MM.1S (cell line): ENCODE measurements around the gene FCN3.

Source experiments
- DNase-seq: peaks from one replicate; pipeline ENCODE4 v3.0.0-alpha.2; 2015
- H2AFZ ChIP-seq: fragments of 300-600 bp; sonication (generic); 2 replicates; pipeline ENCODE4 v1.6.0; 2016; ENCODE audit warnings: antibody characterized with exemption, low read length
- H3F3A ChIP-seq: fragments of 300-600 bp; sonication (generic); 2 replicates; pipeline ENCODE4 v1.6.1; 2016; ENCODE audit warnings: mild to moderate bottlenecking, antibody characterized with exemption, low read length, moderate library complexity, mixed read lengths; ENCODE audit not compliant: insufficient read depth
- H3K27ac ChIP-seq: fragments of 300-600 bp; sonication (generic); 2 replicates; pipeline ENCODE4 v1.5.1; 2016; ENCODE audit warnings: mild to moderate bottlenecking, low read length
- H3K27me3 ChIP-seq: fragments of 300-600 bp; sonication (generic); replicated peaks from 2 replicates; pipeline ENCODE4 v1.6.0; 2016; ENCODE audit warnings: low read length; ENCODE audit not compliant: insufficient read depth
- H3K36me3 ChIP-seq: fragments of 300-600 bp; sonication (generic); replicated peaks from 2 replicates; pipeline ENCODE4 v1.6.1; 2016; ENCODE audit warnings: mild to moderate bottlenecking, low read length, mixed read lengths; ENCODE audit not compliant: insufficient read depth
- H3K4me1 ChIP-seq: fragments of 300-600 bp; sonication (generic); 2 replicates; pipeline ENCODE4 v1.6.1; 2016; ENCODE audit warnings: low read length, mixed read lengths
- H3K4me2 ChIP-seq: fragments of 300-600 bp; sonication (generic); 2 replicates; pipeline ENCODE4 v1.6.0; 2016; ENCODE audit warnings: low read depth, low read length
- H3K4me3 ChIP-seq: fragments of 300-600 bp; sonication (generic); 2 replicates; pipeline ENCODE4 v1.5.1; 2016; ENCODE audit warnings: low read length, mixed read lengths
- H3K79me2 ChIP-seq: fragments of 300-600 bp; sonication (generic); 2 replicates; pipeline ENCODE4 v1.6.1; 2016; ENCODE audit warnings: mixed run types, low read length, mixed read lengths
- H3K9ac ChIP-seq: fragments of 300-600 bp; sonication (generic); 2 replicates; pipeline ENCODE4 v1.6.1; 2016; ENCODE audit warnings: low read length, mixed read lengths
- H3K9me2 ChIP-seq: fragments of 300-600 bp; sonication (generic); replicated peaks from 2 replicates; pipeline ENCODE4 v1.6.1; 2016; ENCODE audit warnings: mild to moderate bottlenecking, low read length, mixed read lengths; ENCODE audit not compliant: insufficient read depth
- H3K9me3 ChIP-seq: fragments of 300-600 bp; sonication (generic); replicated peaks from 2 replicates; pipeline ENCODE4 v1.6.1; 2016; ENCODE audit warnings: mild to moderate bottlenecking, low read length, mixed read lengths; ENCODE audit not compliant: insufficient read depth
- H4K20me1 ChIP-seq: fragments of 300-600 bp; sonication (generic); 2 replicates; pipeline ENCODE4 v1.6.1; 2016; ENCODE audit warnings: mild to moderate bottlenecking, low read length, moderate library complexity, mixed read lengths; ENCODE audit not compliant: insufficient read depth
- CTCF ChIP-seq: fragments of 300-600 bp; sonication (generic); IDR thresholded peaks from 2 replicates; pipeline ENCODE4 v1.5.1; 2016; ENCODE audit warnings: antibody characterized with exemption, low read length, mixed read lengths
- EZH2 ChIP-seq: fragments of 300-600 bp; sonication (generic); optimal IDR thresholded peaks from 2 replicates; pipeline ENCODE3; 2017; ENCODE audit warnings: low read depth, mild to moderate bottlenecking, antibody characterized with exemption, low read length, mixed read lengths
- EZH2phosphoT487 ChIP-seq: fragments of 300-600 bp; sonication (generic); IDR thresholded peaks from 2 replicates; pipeline ENCODE4 v1.6.1; 2018; ENCODE audit warnings: antibody characterized with exemption, low read length

FCN3 gene

GRCh38 chr1:27322569-27323240 lies 51.9 kb downstream of the FCN3 start:
- DNase-seq = peak; percentile 13
- H2AFZ ChIP-seq = peak overlapping the region; percentile 77
- H3K79me2 ChIP-seq = peaks cover 55% of the 10 kb centered on the region
- H3K9me3 ChIP-seq = no peaks in the 10 kb centered on the region
- H3F3A ChIP-seq = 0 out of 2 replicates have a peak, but pooled peaks cover 5% of the 10 kb centered on the region
- no peaks in the 10 kb centered on the region for H4K20me1 ChIP-seq
- H3K27me3 ChIP-seq = peaks cover 6% of the 10 kb centered on the region; the same call in 1 of the 2 replicates
- peaks cover 8% of the 10 kb centered on the region; the same call in 1 of the 2 replicates for H3K4me1 ChIP-seq
- H3K4me3 ChIP-seq = peak overlapping the region; percentile 91
- peak overlapping the region; percentile 61; the same call in 1 of the 2 replicates for H3K27ac ChIP-seq
- peak overlapping the region; percentile 93 for H3K4me2 ChIP-seq
- H3K9ac ChIP-seq = peak overlapping the region; percentile 92
- no peaks in the 10 kb centered on the region for H3K9me2 ChIP-seq
- TF ChIP-seq CTCF (no peak), EZH2 (no peak), EZH2phosphoT487 (no peak)
- H3K36me3 ChIP-seq = no peaks in the 10 kb centered on the region; the same call in 1 of the 2 replicates

- peak; percentile 97 for DNase-seq
- TF ChIP-seq CTCF (no peak), EZH2phosphoT487 (no peak), EZH2 (no peak)
- Histone ChIP-seq H3K79me2 (peaks cover 49% of the 10 kb centered on the region), H3K4me3 (peak within 1 kb of the TSS; percentile 91), H3K9me2 (no peaks in the 10 kb centered on the region), H2AFZ (peak within 1 kb of the TSS; percentile 89), H3K9ac (peak within 1 kb of the TSS; percentile 92), H3F3A (0 out of 2 replicates have a peak, but pooled peaks cover 5% of the 10 kb centered on the region), H3K27me3 (peaks cover 6% of the 10 kb centered on the region; the same call in 1 of the 2 replicates), H3K9me3 (no peaks in the 10 kb centered on the region), H4K20me1 (no peaks in the 10 kb centered on the region), H3K36me3 (no peaks in the 10 kb centered on the region; the same call in 1 of the 2 replicates), H3K27ac (peak within 1 kb of the TSS; percentile 61; the same call in 1 of the 2 replicates), H3K4me1 (peaks cover 8% of the 10 kb centered on the region; the same call in 1 of the 2 replicates), H3K4me2 (peak within 1 kb of the TSS; percentile 93)
These were observed 52.6 kb downstream of the FCN3 start, which contains the start of gene TMEM222 for GRCh38 chr1:27321813-27322568. TSS of gene TMEM222 (plus strand) at chr1:27322163. CDS start at chr1:27322198, 35 bp downstream.
